Panc1 (cell line): Measurements from ENCODE around the gene RPL7A.

Experiments used
- CTCF ChIP-seq: fragments of 450-650 bp; IDR thresholded peaks from 2 replicates; pipeline ENCODE4 v1.5.1; 2017; ENCODE audit warnings: mild to moderate bottlenecking
- POLR2AphosphoS5 ChIP-seq: IDR thresholded peaks from 2 replicates; pipeline ENCODE4 v1.6.1; 2012; ENCODE audit warnings: mild to moderate bottlenecking, low read depth, low read length, moderate library complexity
- REST ChIP-seq, 2 experiments: IDR thresholded peaks; 2 replicates each; pipeline ENCODE4 v1.6.1; 2011 to 2012; ENCODE audit warnings: low read depth in 2 of 2, control low read depth in 1 of 2, low read length in 1 of 2, mild to moderate bottlenecking in 1 of 2, moderate library complexity in 1 of 2; ENCODE audit not compliant: insufficient read depth in 1 of 2
- TCF7L2 ChIP-seq: IDR thresholded peaks from 2 replicates; pipeline ENCODE4 v1.6.1; 2011; ENCODE audit warnings: mild to moderate bottlenecking, low read depth, low read length, inconsistent platforms

DNA sequence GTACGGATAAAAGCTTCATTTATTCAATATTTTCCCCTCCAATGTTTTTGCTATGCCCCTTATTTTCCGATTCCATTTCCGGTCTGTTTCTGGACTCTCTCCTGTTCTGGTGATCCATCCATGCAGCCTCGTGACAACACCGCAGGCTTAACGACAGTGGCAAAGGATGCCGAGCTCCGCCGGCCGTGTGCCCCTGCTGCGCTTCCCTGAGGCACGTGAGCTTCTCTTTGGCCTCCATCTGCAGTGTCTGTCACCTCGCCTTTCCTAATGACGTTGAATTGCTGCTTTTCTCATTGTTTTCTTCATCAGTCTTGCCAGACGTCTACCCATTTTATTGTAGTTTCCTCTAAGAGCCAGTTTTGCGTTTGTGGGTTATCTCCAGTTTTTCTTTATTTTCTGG, 40.7 kb upstream of the RPL7A start:
- TF ChIP-seq POLR2AphosphoS5: no peak
- no peak for TF ChIP-seq TCF7L2
- TF ChIP-seq CTCF: no peak
- TF ChIP-seq REST (IDR thresholded peaks at IDR 0.05; ENCODE audit: insufficient read depth in 1 of 2, low read depth in 2 of 2, low read length in 1 of 2): no peak
